Activated CD8-positive, alpha-beta T cell treated with anti-CD3 and anti-CD28 coated beads, Interleukin-2, amount 10 ng/mL, durations not matched to agents 7 days and 5 days (primary cell): ENCODE results near the gene PFN4. TPM values are rescaled to one million over a fixed set of nuclear protein-coding genes. Genes with fewer than 3 reads are reported as not detected.
"Not testable (repeated sequence)": the region's sequence is repeated elsewhere in the genome, so short reads cannot be mapped to it uniquely, and the experiment has no call there.

Source experiments
- ATAC-seq: fragments of 150-1000 bp; cut with Tn5 transposase; one replicate; pipeline ENCODE4 v1.10.0; 2021; ENCODE audit warnings: moderate library complexity
- CTCF ChIA-PET: fragments of 350-600 bp; sonication (Branson Sonifier 250); formaldehyde crosslinking; loops from one replicate; lab custom pipeline; 2021; ENCODE audit warnings: antibody characterized with exemption; lab: Charles Lee
- POLR2A ChIA-PET: fragments of 350-600 bp; sonication (Branson Sonifier 250); formaldehyde crosslinking; loops from one replicate; lab custom pipeline; 2021; ENCODE audit warnings: antibody characterized with exemption; lab: Charles Lee
- DNase-seq: peaks from one replicate; pipeline ENCODE4 v3.0.0-alpha.2; 2020
- H3K27ac Mint-ChIP-seq: one replicate; pipeline ENCODE4 v1.8.0; 2021; ENCODE audit warnings: mild to moderate bottlenecking, mixed read lengths
- H3K27me3 Mint-ChIP-seq: one replicate; pipeline ENCODE4 v1.8.0; 2021; ENCODE audit warnings: low read depth, mixed read lengths
- H3K36me3 Mint-ChIP-seq: one replicate; pipeline ENCODE4 v1.8.0; 2021; ENCODE audit warnings: low read depth, mixed read lengths
- H3K4me1 Mint-ChIP-seq: one replicate; pipeline ENCODE4 v1.8.0; 2021; ENCODE audit warnings: low read depth, mixed read lengths
- H3K4me3 Mint-ChIP-seq: one replicate; pipeline ENCODE4 v1.8.0; 2021; ENCODE audit warnings: mild to moderate bottlenecking, mixed read lengths
- H3K9me3 Mint-ChIP-seq: one replicate; pipeline ENCODE4 v1.8.0; 2022; ENCODE audit warnings: mixed read lengths; ENCODE audit not compliant: insufficient read depth
- total RNA-seq, 2 experiments: library from RNA; stranded (reverse); gene quantifications; one replicate each; pipeline ENCODE4 v1.2.3, GENCODE V29; 2021

Gene PFN4
- total RNA-seq, 2 experiments from 2014 or later: 0.26 TPM; not detected in 1

GRCh38 chr2:24110660-24111303, 12.4 kb downstream of the PFN4 start:
- Mint-ChIP-seq H3K27me3 (peaks cover 6% of the 10 kb centered on the region), H3K27ac (no peak overlapping the region), H3K36me3 (peaks cover 2% of the 10 kb centered on the region), H3K4me1 (no peaks in the 10 kb centered on the region), H3K4me3 (no peak overlapping the region), H3K9me3 (peaks cover 17% of the 10 kb centered on the region)
- ChIA-PET POLR2A (interaction anchor here (1.0 kb wide), 1 partner anchor 12 kb away, joined by 3 read pairs; no protein-coding TSS in a partner anchor), CTCF (interaction anchor here (0.6 to 0.9 kb wide), 2 partner anchors 26 to 383 kb away, joined by 4 read pairs; partner anchors contain the start of gene TP53I3)
- ATAC-seq (no peak), DNase-seq (no peak)

- H3K27ac Mint-ChIP-seq, H3K27me3 Mint-ChIP-seq, DNase-seq, H3K4me3 Mint-ChIP-seq, H3K36me3 Mint-ChIP-seq, CTCF ChIA-PET, H3K4me1 Mint-ChIP-seq, POLR2A ChIA-PET, ATAC-seq: not testable (repeated sequence)
- peaks cover 22% of the 10 kb centered on the region for H3K9me3 Mint-ChIP-seq
Measured at GRCh38 chr2:24109431-24109830, 13.7 kb downstream of the PFN4 start.

- Mint-ChIP-seq H3K27ac (no peak overlapping the region), H3K9me3 (peaks cover 22% of the 10 kb centered on the region), H3K36me3 (peaks cover 5% of the 10 kb centered on the region), H3K4me1 (no peaks in the 10 kb centered on the region), H3K27me3 (peaks cover 6% of the 10 kb centered on the region), H3K4me3 (no peak overlapping the region)
- ATAC-seq (no peak), DNase-seq (no peak)
- ChIA-PET POLR2A (no interaction called here), CTCF (no interaction called here)
Measured at GRCh38 chr2:24107336-24107735, 15.8 kb downstream of the PFN4 start.

- Mint-ChIP-seq H3K4me1 (no peaks in the 10 kb centered on the region), H3K27ac (no peak overlapping the region), H3K27me3 (peaks cover 6% of the 10 kb centered on the region), H3K4me3 (no peak overlapping the region), H3K36me3 (peaks cover 5% of the 10 kb centered on the region), H3K9me3 (peaks cover 22% of the 10 kb centered on the region)
- ATAC-seq (no peak), DNase-seq (no peak)
- ChIA-PET POLR2A (no interaction called here), CTCF (no interaction called here)
Measured at GRCh38 chr2:24106786-24107185, 16.3 kb downstream of the PFN4 start.

- ATAC-seq (no peak), DNase-seq (no peak)
- H3K4me1 Mint-ChIP-seq: no peaks in the 10 kb centered on the region
- H3K4me3 Mint-ChIP-seq: no peak overlapping the region
- H3K27ac Mint-ChIP-seq: no peak overlapping the region
- POLR2A ChIA-PET: no interaction called here
- CTCF ChIA-PET: interaction anchor here (1.3 kb wide), 1 partner anchor 23 kb away, joined by 5 read pairs; no protein-coding TSS in a partner anchor
- peaks cover 6% of the 10 kb centered on the region for H3K27me3 Mint-ChIP-seq
- peaks cover 22% of the 10 kb centered on the region for H3K9me3 Mint-ChIP-seq
- peaks cover 5% of the 10 kb centered on the region for H3K36me3 Mint-ChIP-seq
Measured at GRCh38 chr2:24105816-24106215, 17.3 kb downstream of the PFN4 start.

- Mint-ChIP-seq H3K9me3 (peaks cover 22% of the 10 kb centered on the region), H3K4me3 (no peak overlapping the region), H3K4me1 (no peaks in the 10 kb centered on the region), H3K27ac (no peak overlapping the region), H3K36me3 (peaks cover 5% of the 10 kb centered on the region), H3K27me3 (peaks cover 6% of the 10 kb centered on the region)
- no peak for DNase-seq
- ChIA-PET CTCF (interaction anchor here (1.3 kb wide), 1 partner anchor 22 kb away, joined by 5 read pairs; no protein-coding TSS in a partner anchor), POLR2A (no interaction called here)
- ATAC-seq: no peak
Measured at GRCh38 chr2:24104906-24105305, 18.2 kb downstream of the PFN4 start.

- ATAC-seq: no peak
- no peak for DNase-seq
- CTCF ChIA-PET: no interaction called here
Measured at GRCh38 chr2:24104110-24104650, 19.0 kb downstream of the PFN4 start.

GRCh38 chr2:24102677-24103076, 20.5 kb downstream of the PFN4 start:
- peaks cover 19% of the 10 kb centered on the region for H3K9me3 Mint-ChIP-seq
- H3K27me3 Mint-ChIP-seq: peaks cover 5% of the 10 kb centered on the region
- no peak overlapping the region for H3K4me3 Mint-ChIP-seq
- ATAC-seq (no peak), DNase-seq (no peak)
- no peaks in the 10 kb centered on the region for H3K4me1 Mint-ChIP-seq
- H3K27ac Mint-ChIP-seq: no peak overlapping the region
- CTCF ChIA-PET: interaction anchor here (1.3 to 2.0 kb wide), 2 partner anchors 18 to 20 kb away, joined by 3 to 4 read pairs; partner anchors contain the start of gene TP53I3
- POLR2A ChIA-PET: no interaction called here
- H3K36me3 Mint-ChIP-seq: peaks cover 3% of the 10 kb centered on the region

More at GRCh38 chr2:24104110-24104650, 19.0 kb downstream of the PFN4 start:
- Mint-ChIP-seq H3K9me3 (peaks cover 22% of the 10 kb centered on the region), H3K4me1 (no peaks in the 10 kb centered on the region), H3K27me3 (peaks cover 6% of the 10 kb centered on the region), H3K4me3 (no peak overlapping the region), H3K36me3 (peaks cover 5% of the 10 kb centered on the region), H3K27ac (no peak overlapping the region)
- POLR2A ChIA-PET: no interaction called here

GRCh38 chr2:24101992-24102391, 21.1 kb downstream of the PFN4 start:
- peaks cover 3% of the 10 kb centered on the region for H3K36me3 Mint-ChIP-seq
- ATAC-seq: no peak
- peaks cover 14% of the 10 kb centered on the region for H3K9me3 Mint-ChIP-seq

GRCh38 chr2:24100732-24101131, 22.4 kb downstream of the PFN4 start:
- CTCF ChIA-PET, H3K9me3 Mint-ChIP-seq, H3K27me3 Mint-ChIP-seq, ATAC-seq, POLR2A ChIA-PET, DNase-seq, H3K4me1 Mint-ChIP-seq, H3K4me3 Mint-ChIP-seq, H3K27ac Mint-ChIP-seq, H3K36me3 Mint-ChIP-seq: not testable (repeated sequence)

More at GRCh38 chr2:24101992-24102391, 21.1 kb downstream of the PFN4 start:
- ChIA-PET POLR2A (no interaction called here), CTCF (interaction anchor here (2.0 kb wide), 1 partner anchor 17 kb away, joined by 4 read pairs; the partner anchor contains the start of gene TP53I3)
- H3K4me1 Mint-ChIP-seq: no peaks in the 10 kb centered on the region
- no peaks in the 10 kb centered on the region for H3K27me3 Mint-ChIP-seq
- no peak for DNase-seq
- no peak overlapping the region for H3K4me3 Mint-ChIP-seq
- no peak overlapping the region for H3K27ac Mint-ChIP-seq

GRCh38 chr2:24095171-24095677, 27.9 kb downstream of the PFN4 start:
- H3K27ac Mint-ChIP-seq, H3K27me3 Mint-ChIP-seq, ATAC-seq, H3K9me3 Mint-ChIP-seq, POLR2A ChIA-PET, H3K4me3 Mint-ChIP-seq, H3K4me1 Mint-ChIP-seq, H3K36me3 Mint-ChIP-seq, DNase-seq: not testable (repeated sequence)
- CTCF ChIA-PET: interaction anchor here (0.7 kb wide), 1 partner anchor 10 kb away, joined by 3 read pairs; the partner anchor contains the start of gene TP53I3

- CTCF ChIA-PET, H3K27me3 Mint-ChIP-seq: not testable (repeated sequence)
Measured at GRCh38 chr2:24093270-24093669, 29.9 kb downstream of the PFN4 start.

More at GRCh38 chr2:24093270-24093669, 29.9 kb downstream of the PFN4 start:
- DNase-seq, ATAC-seq, H3K4me1 Mint-ChIP-seq, H3K36me3 Mint-ChIP-seq, H3K9me3 Mint-ChIP-seq, POLR2A ChIA-PET, H3K27ac Mint-ChIP-seq, H3K4me3 Mint-ChIP-seq: not testable (repeated sequence)
